CD4-positive, alpha-beta T cell (primary cell): ENCODE measurements around the gene LRRC1. TPM values are rescaled to one million over a fixed set of nuclear protein-coding genes. Genes with fewer than 3 reads are reported as not detected.

Source experiments
- ATAC-seq: fragments of 200-7000 bp; cut with Tn5 transposase; one replicate; pipeline ENCODE4 v1.10.0; 2022; ENCODE audit warnings: mild to moderate bottlenecking; ENCODE audit not compliant: poor library complexity
- CTCF ChIA-PET: fragments of 350-600 bp; sonication (Branson Sonifier 250); formaldehyde crosslinking; loops from one replicate; lab custom pipeline; 2021; ENCODE audit warnings: antibody characterized with exemption, inconsistent platforms; lab: Charles Lee
- POLR2A ChIA-PET: fragments of 350-600 bp; sonication (Branson Sonifier 250); formaldehyde crosslinking; loops from one replicate; lab custom pipeline; 2021; ENCODE audit warnings: antibody characterized with exemption, inconsistent platforms; lab: Charles Lee
- DNase-seq, 14 experiments: peaks; one replicate each; pipeline ENCODE4 v3.0.0-alpha.2; 2013 to 2020; ENCODE audit warnings: mixed read lengths in 2 of 14
- H3K27ac ChIP-seq, 2 donors: one replicate each; pipeline versions ENCODE4 v1.5.1 to v1.7.0; 2013; ENCODE audit warnings: low read length in 2 of 2, low read depth in 1 of 2, mild to moderate bottlenecking in 1 of 2
- H3K27me3 ChIP-seq, 2 experiments: 1 replicate in 1 of 2; 2 replicates in 1 of 2; pipeline versions ENCODE4 v1.6.1 to v1.7.0; 2013; ENCODE audit warnings: low read length in 2 of 2, control low read depth in 1 of 2, mild to moderate bottlenecking in 1 of 2, moderate library complexity in 1 of 2; ENCODE audit not compliant: insufficient read depth in 2 of 2, control insufficient read depth in 1 of 2
- H3K36me3 ChIP-seq: one replicate; pipeline ENCODE4 v1.6.1; 2013; ENCODE audit warnings: low read length, control low read depth; ENCODE audit not compliant: insufficient read depth
- H3K4me1 ChIP-seq: one replicate; pipeline ENCODE4 v1.6.1; 2013; ENCODE audit warnings: low read length, control low read depth; ENCODE audit not compliant: insufficient read depth
- H3K4me3 ChIP-seq: one replicate; pipeline ENCODE4 v1.5.1; 2013; ENCODE audit warnings: mild to moderate bottlenecking, low read length, moderate library complexity
- H3K9me3 ChIP-seq, 2 experiments: 1 replicate in 1 of 2; 2 replicates in 1 of 2; pipeline versions ENCODE4 v1.6.1 to v1.7.0; 2013; ENCODE audit warnings: low read length in 2 of 2, mild to moderate bottlenecking in 2 of 2, control low read depth in 1 of 2, moderate library complexity in 1 of 2; ENCODE audit not compliant: control insufficient read depth in 1 of 2, insufficient read depth in 1 of 2
- H3K27ac Mint-ChIP-seq: one replicate; pipeline ENCODE4 v1.8.0; 2020; ENCODE audit warnings: mixed read lengths
- H3K27me3 Mint-ChIP-seq: one replicate; pipeline ENCODE4 v1.8.0; 2021; ENCODE audit warnings: mixed read lengths
- H3K36me3 Mint-ChIP-seq: one replicate; pipeline ENCODE4 v1.8.0; 2021; ENCODE audit warnings: low read depth, mixed read lengths
- H3K4me1 Mint-ChIP-seq: one replicate; pipeline ENCODE4 v1.8.0; 2021; ENCODE audit warnings: low read depth, mixed read lengths
- H3K4me3 Mint-ChIP-seq: one replicate; pipeline ENCODE4 v1.8.0; 2020; ENCODE audit warnings: mild to moderate bottlenecking, mixed read lengths
- H3K9me3 Mint-ChIP-seq: one replicate; pipeline ENCODE4 v1.8.0; 2020; ENCODE audit warnings: mixed read lengths
- CTCF ChIP-seq: fragments of 200-600 bp; IDR thresholded peaks from one replicate; pipeline ENCODE4 v1.8.0; 2022; ENCODE audit warnings: antibody characterized with exemption, mild to moderate bottlenecking
- intact Hi-C, 2 experiments: fragments of 100-400 bp; cut with DNase I in 1 of 2; cut with micrococcal nuclease in 1 of 2; formaldehyde crosslinking; loops; one replicate each; pipeline versions ENCODE4 v1.15.1 to v1.9.0; 2023 to 2025; cut with DNase I, micrococcal nuclease
- total RNA-seq, 174 experiments: library from RNA in 2 of 174; stranded (reverse) in 2 of 174; gene quantifications; one replicate each; pipeline ENCODE4 v1.2.3 and lab custom pipeline; 2021 to 2026

LRRC1 gene
- total RNA-seq, 2 experiments from 2014 or later = 0.78 to 1.1 TPM

- ATAC-seq = no peak
- Mint-ChIP-seq H3K27me3 (no peaks in the 10 kb centered on the region), H3K4me3 (no peak overlapping the region), H3K36me3 (no peaks in the 10 kb centered on the region), H3K27ac (no peak overlapping the region), H3K4me1 (peaks cover 24% of the 10 kb centered on the region), H3K9me3 (no peaks in the 10 kb centered on the region)
- POLR2A ChIA-PET = no interaction called here
- no peak for TF ChIP-seq CTCF
- no peaks in the 10 kb centered on the region for H3K9me3 ChIP-seq
- CTCF ChIA-PET = no interaction called here
- H3K27ac ChIP-seq = no peak overlapping the region
- H3K27me3 ChIP-seq = no peaks in the 10 kb centered on the region
- H3K4me1 ChIP-seq = peaks cover 3% of the 10 kb centered on the region
- no peak for DNase-seq
- no peaks in the 10 kb centered on the region for H3K36me3 ChIP-seq
- intact Hi-C loops = no loop called here
- no peak overlapping the region for H3K4me3 ChIP-seq
Observed at GRCh38 chr6:53857318-53858094, 62.7 kb downstream of the LRRC1 start.

DNA sequence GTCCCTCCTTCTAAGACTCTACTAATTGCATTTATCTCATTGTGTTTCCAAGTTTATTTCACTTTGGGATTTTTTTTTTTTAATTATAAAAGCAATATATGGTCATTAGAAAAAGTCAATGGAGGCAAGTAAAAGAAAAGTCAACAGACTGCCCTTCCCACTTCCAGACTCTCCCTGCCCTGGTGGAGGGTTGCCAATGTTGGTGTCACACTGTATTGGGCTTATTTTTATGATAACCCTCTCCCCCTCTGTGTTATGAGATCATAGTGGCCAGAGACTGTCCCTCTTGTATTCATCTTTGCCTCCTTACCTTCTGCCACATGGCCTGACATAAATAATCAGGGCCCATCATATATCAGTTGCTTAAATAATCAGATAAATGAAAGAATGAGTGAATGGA is 63.4 kb downstream of the LRRC1 start:
- intact Hi-C loops = no loop called here
- Histone ChIP-seq H3K4me1 (peaks cover 3% of the 10 kb centered on the region), H3K27me3 (no peaks in the 10 kb centered on the region), H3K27ac (no peak overlapping the region), H3K9me3 (no peaks in the 10 kb centered on the region), H3K36me3 (no peaks in the 10 kb centered on the region), H3K4me3 (no peak overlapping the region)
- DNase-seq (no peak), ATAC-seq (no peak)
- Mint-ChIP-seq H3K9me3 (no peaks in the 10 kb centered on the region), H3K4me1 (peaks cover 24% of the 10 kb centered on the region), H3K27me3 (no peaks in the 10 kb centered on the region), H3K36me3 (no peaks in the 10 kb centered on the region), H3K27ac (no peak overlapping the region), H3K4me3 (no peak overlapping the region)
- ChIA-PET CTCF (no interaction called here), POLR2A (no interaction called here)
- TF ChIP-seq CTCF = no peak

GRCh38 chr6:53858913-53859312 is 64.1 kb downstream of the LRRC1 start:
- CTCF ChIA-PET = no interaction called here
- POLR2A ChIA-PET = no interaction called here

More at GRCh38 chr6:53858913-53859312, 64.1 kb downstream of the LRRC1 start:
- Mint-ChIP-seq H3K4me1 (peaks cover 18% of the 10 kb centered on the region), H3K27ac (no peak overlapping the region), H3K4me3 (no peak overlapping the region), H3K27me3 (no peaks in the 10 kb centered on the region), H3K9me3 (no peaks in the 10 kb centered on the region), H3K36me3 (no peaks in the 10 kb centered on the region)
- Histone ChIP-seq H3K27ac (no peak overlapping the region), H3K36me3 (no peaks in the 10 kb centered on the region), H3K27me3 (no peaks in the 10 kb centered on the region), H3K4me1 (peaks cover 3% of the 10 kb centered on the region), H3K4me3 (no peak overlapping the region), H3K9me3 (no peaks in the 10 kb centered on the region)
- intact Hi-C loops = no loop called here
- ATAC-seq (no peak), DNase-seq (no peak)
- TF ChIP-seq CTCF = no peak
